C4-2B (cell line): Measurements from ENCODE around the gene SGTA.
"Not testable (repeated sequence)": the region's sequence is repeated elsewhere in the genome, so short reads cannot be mapped to it uniquely, and the experiment has no call there.

Experiments used
- H3K27ac ChIP-seq: fragments of 450-650 bp; 2 replicates; pipeline ENCODE4 v1.5.1; 2017
- CTCF ChIP-seq: fragments of 450-650 bp; conservative IDR thresholded peaks from 2 replicates; pipeline ENCODE4 v1.5.1; 2017; ENCODE audit warnings: mild to moderate bottlenecking
- ZFX ChIP-seq: fragments of 450-650 bp; IDR thresholded peaks from 2 replicates; pipeline ENCODE4 v1.6.1; 2017

The SGTA gene

GRCh38 chr19:2796659-2797266 lies 13.7 kb upstream of the SGTA start:
- H3K27ac ChIP-seq = peak overlapping the region; percentile 78
- no peak for TF ChIP-seq ZFX
- TF ChIP-seq CTCF = no peak

- TF ChIP-seq ZFX (no peak), CTCF (no peak)
- H3K27ac ChIP-seq = peak overlapping the region; percentile 78
Measured at GRCh38 chr19:2795827-2796658, 13.0 kb upstream of the SGTA start.

GRCh38 chr19:2793577-2793976 lies 10.5 kb upstream of the SGTA start:
- no peak overlapping the region for H3K27ac ChIP-seq
- no peak for TF ChIP-seq CTCF
- no peak for TF ChIP-seq ZFX

GRCh38 chr19:2793126-2793525 lies 10.1 kb upstream of the SGTA start:
- TF ChIP-seq CTCF = no peak
- no peak for TF ChIP-seq ZFX
- H3K27ac ChIP-seq = no peak overlapping the region

- not testable (repeated sequence) for H3K27ac ChIP-seq
Measured at GRCh38 chr19:2792666-2793065, 9.6 kb upstream of the SGTA start.

- TF ChIP-seq CTCF (no peak), ZFX (no peak)
- H3K27ac ChIP-seq = no peak overlapping the region
Measured at GRCh38 chr19:2791876-2792275, 8.8 kb upstream of the SGTA start.

- H3K27ac ChIP-seq = no peak overlapping the region
- TF ChIP-seq CTCF = no peak
- TF ChIP-seq ZFX = no peak
Measured at GRCh38 chr19:2791440-2791839, 8.4 kb upstream of the SGTA start.
